ENCODE data around the gene EPG5.

EPG5 gene

DNA sequence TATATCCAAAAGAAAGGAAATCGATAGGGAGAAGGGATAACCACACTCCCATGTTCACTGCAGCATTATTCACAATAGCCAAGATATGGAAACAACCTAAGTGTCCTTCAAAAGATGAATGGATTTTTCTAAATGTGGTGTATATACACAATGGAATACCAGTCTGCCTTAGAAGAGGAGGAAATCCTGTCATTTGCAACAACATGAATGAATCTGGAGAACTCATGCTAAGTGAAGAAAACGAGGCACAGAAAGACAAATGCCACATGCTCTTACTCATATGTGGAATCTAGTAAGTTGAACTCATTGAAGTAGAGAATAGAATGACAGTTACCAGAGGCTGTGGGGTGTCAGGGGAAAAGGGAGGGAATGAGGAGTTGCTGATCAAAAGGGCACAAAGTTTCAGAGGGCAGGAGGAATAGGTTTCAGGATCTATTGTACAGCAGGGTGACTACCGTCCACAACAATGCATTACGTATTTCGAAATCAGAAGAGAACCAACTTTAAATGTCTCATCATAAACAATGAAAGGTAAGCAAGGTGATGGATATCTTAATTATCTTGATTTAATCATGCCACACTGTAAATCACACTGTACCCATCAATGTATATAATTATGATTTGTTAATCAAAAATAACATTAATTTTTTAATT lies 95.6 kb downstream of the EPG5 start:
- no peak overlapping the region for H3K4me3 ChIP-seq (ENCODE audit: low read length)
- TF ChIP-seq CTCF (conservative IDR thresholded peaks at IDR 0.05; ENCODE audit: low read length): no peak

DNA sequence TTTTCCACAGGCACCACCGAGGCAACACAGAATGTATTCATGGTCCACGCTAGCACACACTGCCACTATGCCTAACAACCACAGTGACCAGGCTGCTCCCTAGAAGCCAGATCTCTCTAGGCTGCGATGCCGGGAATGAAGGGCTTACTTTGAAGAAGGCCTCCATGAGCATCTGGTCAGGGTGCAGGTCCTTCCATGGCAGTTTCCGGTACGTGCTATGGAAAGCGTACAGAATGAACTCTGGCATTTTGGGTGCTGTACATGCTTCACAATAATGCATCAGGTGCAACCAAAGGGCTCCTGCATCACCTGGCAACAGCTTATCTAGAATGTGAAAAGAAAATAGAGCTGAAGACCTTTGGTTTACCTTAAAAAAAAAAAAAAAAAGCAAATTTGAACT lies 96.7 kb downstream of the EPG5 start:
- no peak for DNase-seq (ENCODE audit: low read depth)
- TF ChIP-seq CTCF (conservative IDR thresholded peaks at IDR 0.05; ENCODE audit: low read length): no peak

More for the DNA sequence above, 95.6 kb downstream of the EPG5 start:
- DNase-seq (ENCODE audit: low read depth): peak; percentile 23

GRCh38 chr18:45865466-45865865 lies 101.7 kb downstream of the EPG5 start:
- H3K4me3 ChIP-seq (ENCODE audit: low read length): no peak overlapping the region
- TF ChIP-seq CTCF (conservative IDR thresholded peaks at IDR 0.05; ENCODE audit: low read length): no peak
- DNase-seq (ENCODE audit: low read depth): no peak

More for the DNA sequence above, 96.7 kb downstream of the EPG5 start:
- no peak overlapping the region for H3K4me3 ChIP-seq (ENCODE audit: low read length)

DNA sequence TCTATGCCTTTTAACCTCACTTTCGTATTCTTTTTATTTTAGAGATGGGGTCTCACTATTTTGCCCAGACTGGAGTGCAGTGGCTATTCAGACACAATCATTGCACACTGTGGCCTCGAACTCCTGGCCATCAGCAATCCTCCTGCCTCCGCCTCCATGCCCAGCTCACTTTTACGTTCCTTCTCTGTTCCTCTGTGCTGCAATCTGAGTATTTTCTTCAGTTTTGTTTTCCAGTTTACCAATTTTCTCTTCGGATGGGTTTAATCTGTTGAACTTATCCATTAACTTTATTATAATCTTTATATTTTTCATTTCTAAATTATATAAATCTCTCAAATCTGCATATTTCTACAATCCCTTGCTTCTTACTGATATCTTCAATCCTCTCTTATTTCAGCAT lies 103.0 kb downstream of the EPG5 start:
- DNase-seq (ENCODE audit: low read depth): no peak
- TF ChIP-seq CTCF (conservative IDR thresholded peaks at IDR 0.05; ENCODE audit: low read length): no peak
- no peak overlapping the region for H3K4me3 ChIP-seq (ENCODE audit: low read length)

DNA sequence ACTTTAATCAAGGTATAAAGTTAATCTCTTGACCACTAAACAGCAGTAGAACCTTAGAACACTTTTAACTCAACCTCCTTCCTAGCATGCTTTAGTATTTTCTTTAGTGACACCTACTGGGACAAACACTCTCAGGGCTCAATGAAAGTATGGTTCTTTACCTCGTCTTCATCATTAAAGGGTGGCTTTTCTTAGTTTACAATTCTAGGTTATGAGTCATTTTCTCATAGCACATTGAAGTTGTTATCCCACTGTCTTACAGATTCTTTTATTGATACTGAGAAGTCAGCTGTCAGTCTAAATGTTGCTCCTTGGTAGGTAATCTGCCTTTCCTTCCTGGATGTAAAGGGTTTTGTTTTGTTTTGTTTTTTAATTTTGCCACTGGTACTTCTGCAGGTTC lies 103.7 kb downstream of the EPG5 start:
- DNase-seq (ENCODE audit: low read depth): no peak
- no peak overlapping the region for H3K4me3 ChIP-seq (ENCODE audit: low read length)
- TF ChIP-seq CTCF (conservative IDR thresholded peaks at IDR 0.05; ENCODE audit: low read length): no peak

- H3K4me3 ChIP-seq (ENCODE audit: low read length): no peak overlapping the region
- no peak for TF ChIP-seq CTCF (conservative IDR thresholded peaks at IDR 0.05; ENCODE audit: low read length)
- no peak for DNase-seq (ENCODE audit: low read depth)
Observed at GRCh38 chr18:45861926-45862325, 105.2 kb downstream of the EPG5 start.

GRCh38 chr18:45860971-45861370 lies 106.2 kb downstream of the EPG5 start:
- no peak overlapping the region for H3K4me3 ChIP-seq (ENCODE audit: low read length)
- DNase-seq (ENCODE audit: low read depth): no peak
- no peak for TF ChIP-seq CTCF (conservative IDR thresholded peaks at IDR 0.05; ENCODE audit: low read length)
